ACHN (cell line): ENCODE measurements around the gene IL11.

ENCODE experiments used
- DNase-seq: peaks from one replicate; pipeline ENCODE4 v3.0.0-alpha.2; 2015
- in situ Hi-C: cut with HindIII; loops from 2 replicates; pipeline ENCODE4 v1.10.0; 2017; ENCODE audit warnings: low sequenced_read_pairs, low pct_ligation_motif_present, low pct_unique_long_range_greater_than_20kb

The IL11 gene

GRCh38 chr19:55377356-55378131, 7.3 kb upstream of the IL11 start:
- in situ Hi-C loops, result no loop called here
- DNase-seq, result no peak

GRCh38 chr19:55376241-55376933, 6.1 kb upstream of the IL11 start, which contains the start of gene TMEM190:
Gene TMEM190, plus strand, starts transcription at chr19:55376826. Its CDS starts 28 bp downstream, at chr19:55376854.
- in situ Hi-C loops, result no loop called here
- no peak for DNase-seq

GRCh38 chr19:55373993-55374757, 3.9 kb upstream of the IL11 start:
- in situ Hi-C loops, result no loop called here
- peak; percentile 11 for DNase-seq

- no peak for DNase-seq
- in situ Hi-C loops, result no loop called here
Observed at GRCh38 chr19:55373306-55373992, 3.2 kb upstream of the IL11 start.

- in situ Hi-C loops, result no loop called here
Observed at GRCh38 chr19:55372316-55373081, 2.2 kb upstream of the IL11 start.

GRCh38 chr19:55369653-55370304, 484 bp downstream of the IL11 start:
- peak; percentile 64 for DNase-seq
- in situ Hi-C loops, result no loop called here

More at GRCh38 chr19:55372316-55373081, 2.2 kb upstream of the IL11 start:
- DNase-seq, result no peak

GRCh38 chr19:55368701-55369563, 1.3 kb downstream of the IL11 start:
- in situ Hi-C loops, result no loop called here
- DNase-seq, result no peak

GRCh38 chr19:55368106-55368505, 2.2 kb downstream of the IL11 start:
- in situ Hi-C loops, result no loop called here
- DNase-seq, result no peak

- no peak for DNase-seq
- in situ Hi-C loops, result no loop called here
Observed at GRCh38 chr19:55366790-55367189, 3.5 kb downstream of the IL11 start.

GRCh38 chr19:55365964-55366363, 4.3 kb downstream of the IL11 start:
- in situ Hi-C loops, result no loop called here
- no peak for DNase-seq

GRCh38 chr19:55365245-55365644, 5.0 kb downstream of the IL11 start:
- DNase-seq, result no peak
- in situ Hi-C loops, result no loop called here

GRCh38 chr19:55362990-55363716, 7.1 kb downstream of the IL11 start, which contains the start of gene GARIN5B:
Gene GARIN5B, minus strand, starts transcription at chr19:55363260. Its CDS starts 194 bp downstream, at chr19:55363066.
- no peak for DNase-seq
- in situ Hi-C loops, result no loop called here

GRCh38 chr19:55362174-55362989, 7.9 kb downstream of the IL11 start:
- DNase-seq, result no peak
- in situ Hi-C loops, result no loop called here

- no peak for DNase-seq
- in situ Hi-C loops, result no loop called here
Observed at GRCh38 chr19:55360902-55361301, 9.4 kb downstream of the IL11 start.
